ENCODE measurements around the gene CYP27A1. TPM values are rescaled to one million over a fixed set of nuclear protein-coding genes. Genes with fewer than 3 reads are reported as not detected.

The CYP27A1 gene
- total RNA-seq, 1 donor from 2014 or later, result 30.0 TPM

- Histone ChIP-seq H3K36me3 (no peaks in the 10 kb centered on the region), H3K27me3 (no peaks in the 10 kb centered on the region), H3K4me3 (no peak overlapping the region), H3K27ac (no peak overlapping the region), H3K4me1 (no peaks in the 10 kb centered on the region), H3K9me3 (no peaks in the 10 kb centered on the region)
- DNase-seq (ENCODE audit: extremely low spot score in 2 of 2), result no peak
- intact Hi-C loops (cut with DNase I), result no loop called here
- TF ChIP-seq CTCF (IDR thresholded peaks at IDR 0.05) (no peak), POLR2AphosphoS5 (IDR thresholded peaks at IDR 0.05; ENCODE audit: insufficient read depth in 1 of 2, low read depth in 1 of 2) (no peak), POLR2A (IDR thresholded peaks at IDR 0.05) (no peak)
Observed at GRCh38 chr2:218821605-218822211, 39.8 kb downstream of the CYP27A1 start.

- Histone ChIP-seq H3K36me3 (no peaks in the 10 kb centered on the region), H3K27me3 (no peaks in the 10 kb centered on the region), H3K27ac (no peak overlapping the region), H3K4me1 (no peaks in the 10 kb centered on the region), H3K9me3 (no peaks in the 10 kb centered on the region), H3K4me3 (no peak overlapping the region)
- DNase-seq (ENCODE audit: extremely low spot score in 2 of 2), result no peak
- TF ChIP-seq POLR2AphosphoS5 (IDR thresholded peaks at IDR 0.05; ENCODE audit: insufficient read depth in 1 of 2, low read depth in 1 of 2) (no peak), POLR2A (IDR thresholded peaks at IDR 0.05) (no peak), CTCF (IDR thresholded peaks at IDR 0.05) (no peak)
- intact Hi-C loops (cut with DNase I), result no loop called here
Observed at GRCh38 chr2:218822622-218823021, 40.7 kb downstream of the CYP27A1 start.

- Histone ChIP-seq H3K4me1 (no peaks in the 10 kb centered on the region), H3K36me3 (no peaks in the 10 kb centered on the region), H3K27ac (no peak overlapping the region), H3K4me3 (no peak overlapping the region), H3K27me3 (no peaks in the 10 kb centered on the region), H3K9me3 (no peaks in the 10 kb centered on the region)
- no peak for DNase-seq (ENCODE audit: extremely low spot score in 2 of 2)
- TF ChIP-seq POLR2AphosphoS5 (IDR thresholded peaks at IDR 0.05; ENCODE audit: insufficient read depth in 1 of 2, low read depth in 1 of 2), result no peak
- no peak for TF ChIP-seq POLR2A (IDR thresholded peaks at IDR 0.05)
- TF ChIP-seq CTCF (IDR thresholded peaks at IDR 0.05), result no peak
- intact Hi-C loops (cut with DNase I), result no loop called here
Observed at GRCh38 chr2:218823196-218823855, 41.4 kb downstream of the CYP27A1 start.

GRCh38 chr2:218824004-218824403 is 42.1 kb downstream of the CYP27A1 start:
- intact Hi-C loops (cut with DNase I), result no loop called here
- TF ChIP-seq CTCF (IDR thresholded peaks at IDR 0.05) (no peak), POLR2A (IDR thresholded peaks at IDR 0.05) (no peak), POLR2AphosphoS5 (IDR thresholded peaks at IDR 0.05; ENCODE audit: insufficient read depth in 1 of 2, low read depth in 1 of 2) (no peak)
- Histone ChIP-seq H3K36me3 (no peaks in the 10 kb centered on the region), H3K4me1 (no peaks in the 10 kb centered on the region), H3K4me3 (no peak overlapping the region), H3K27me3 (no peaks in the 10 kb centered on the region), H3K27ac (no peak overlapping the region), H3K9me3 (no peaks in the 10 kb centered on the region)
- DNase-seq (ENCODE audit: extremely low spot score in 2 of 2), result no peak

- Histone ChIP-seq H3K27me3 (no peaks in the 10 kb centered on the region), H3K27ac (no peak overlapping the region), H3K4me3 (no peak overlapping the region), H3K4me1 (peaks cover 15% of the 10 kb centered on the region), H3K36me3 (no peaks in the 10 kb centered on the region), H3K9me3 (no peaks in the 10 kb centered on the region)
- TF ChIP-seq POLR2AphosphoS5 (IDR thresholded peaks at IDR 0.05; ENCODE audit: insufficient read depth in 1 of 2, low read depth in 1 of 2), result no peak
- TF ChIP-seq POLR2A (IDR thresholded peaks at IDR 0.05), result no peak
- no peak for TF ChIP-seq CTCF (IDR thresholded peaks at IDR 0.05)
- no peak for DNase-seq (ENCODE audit: extremely low spot score in 2 of 2)
- intact Hi-C loops (cut with DNase I), result no loop called here
Observed at GRCh38 chr2:218826791-218827190, 44.8 kb downstream of the CYP27A1 start.

Measured in vagina (tissue), 2 donors.